ENCODE measurements around the gene SDK1.

DNA sequence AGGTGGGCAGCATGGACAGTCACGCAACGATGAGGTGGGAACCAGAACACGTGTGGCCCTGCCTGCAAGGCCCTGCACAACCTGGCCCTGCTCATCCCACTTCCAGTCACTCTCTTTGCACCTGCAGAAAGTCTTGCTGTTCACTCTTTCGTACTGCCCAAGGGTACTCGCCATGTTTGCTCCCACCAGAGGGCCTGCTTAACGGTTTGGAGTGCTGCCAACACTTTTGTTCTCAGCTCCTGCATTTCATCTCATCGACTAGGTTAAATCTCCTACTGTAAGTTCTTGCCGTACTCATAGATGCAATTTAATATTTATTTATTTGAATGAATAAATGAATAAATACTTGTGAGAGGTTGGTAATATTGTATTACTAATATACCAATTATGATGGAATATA, 315.3 kb downstream of the SDK1 start:
- TF ChIP-seq TARDBP (IDR thresholded peaks at IDR 0.05), result no peak
- TF ChIP-seq FOXA1 (IDR thresholded peaks at IDR 0.05), result no peak
- TF ChIP-seq FOXK2 (IDR thresholded peaks at IDR 0.05), result no peak
- no peak for TF ChIP-seq ELF4 (IDR thresholded peaks at IDR 0.05)
- TF ChIP-seq ZNF384 (IDR thresholded peaks at IDR 0.05), result no peak
- TF ChIP-seq LEF1 (IDR thresholded peaks at IDR 0.05; ENCODE audit: borderline replicate concordance), result no peak
- TF ChIP-seq SUZ12 (IDR thresholded peaks at IDR 0.05), result no peak
- TF ChIP-seq BHLHE40 (IDR thresholded peaks at IDR 0.05; ENCODE audit: borderline replicate concordance), result no peak
- TF ChIP-seq FOXM1 (IDR thresholded peaks at IDR 0.05; ENCODE audit: borderline replicate concordance), result no peak
- no peak for TF ChIP-seq SP1 (IDR thresholded peaks at IDR 0.05)
